MCF 10A (cell line): ENCODE results near the gene PNLIPRP1. TPM values are rescaled to one million over a fixed set of nuclear protein-coding genes. Genes with fewer than 3 reads are reported as not detected.

Source experiments
- BruUV-seq: library from RNA; stranded (reverse); fragments of 400-500 nt; replicated peaks from 2 replicates; lab custom pipeline; 2021; lab: Mats Ljungman, UMichigan
- CTCF ChIA-PET: fragments of 300-600 bp; sonication (Branson Sonifier 250); formaldehyde crosslinking; extraction: SDS; loops from one replicate; lab custom pipeline; 2021; ENCODE audit warnings: antibody characterized with exemption, inconsistent platforms; lab: Yijun Ruan, JAX
- POLR2A ChIA-PET: fragments of 300-600, 350-650 bp; sonication (Branson Sonifier 250); formaldehyde crosslinking; extraction: SDS; loops from one replicate; lab custom pipeline; 2020; ENCODE audit warnings: antibody characterized with exemption, inconsistent platforms; lab: Yijun Ruan, JAX
- DNase-seq: peaks from one replicate; pipeline ENCODE4 v3.0.0-alpha.2; 2018; ENCODE audit not compliant: unreplicated experiment
- H3K27ac Mint-ChIP-seq: one replicate; pipeline ENCODE4 v1.8.0; 2022; ENCODE audit warnings: mild to moderate bottlenecking, low read depth, mixed read lengths; ENCODE audit not compliant: unreplicated experiment
- H3K27me3 Mint-ChIP-seq: one replicate; pipeline ENCODE4 v1.8.0; 2022; ENCODE audit warnings: mixed read lengths; ENCODE audit not compliant: insufficient read depth, unreplicated experiment
- H3K36me3 Mint-ChIP-seq: one replicate; pipeline ENCODE4 v1.8.0; 2022; ENCODE audit warnings: mild to moderate bottlenecking, moderate library complexity, mixed read lengths; ENCODE audit not compliant: insufficient read depth, unreplicated experiment
- H3K4me1 Mint-ChIP-seq: one replicate; pipeline ENCODE4 v1.8.0; 2022; ENCODE audit warnings: mixed read lengths; ENCODE audit not compliant: insufficient read depth, unreplicated experiment
- H3K4me3 Mint-ChIP-seq: one replicate; pipeline ENCODE4 v1.8.0; 2022; ENCODE audit warnings: mild to moderate bottlenecking, moderate library complexity, mixed read lengths; ENCODE audit not compliant: unreplicated experiment
- H3K9me3 Mint-ChIP-seq: one replicate; pipeline ENCODE4 v1.8.0; 2022; ENCODE audit warnings: mixed read lengths; ENCODE audit not compliant: unreplicated experiment
- CTCF ChIP-seq: fragments of 200-600 bp; IDR thresholded peaks from one replicate; pipeline ENCODE4 v1.8.0; 2022; ENCODE audit warnings: antibody characterized with exemption, mild to moderate bottlenecking; ENCODE audit not compliant: unreplicated experiment
- intact Hi-C: fragments of 100-400 bp; cut with micrococcal nuclease; formaldehyde crosslinking; loops from 2 replicates; pipeline ENCODE4 v1.14.1; 2022
- total RNA-seq: library from RNA; stranded (reverse); gene quantifications from 2 replicates; pipeline ENCODE4 v1.2.3, GENCODE V29; 2022

The PNLIPRP1 gene
- total RNA-seq, 1 experiment from 2014 or later, result not detected

- ChIA-PET CTCF (interaction anchor here (0.6 to 1.0 kb wide), 4 partner anchors 8 to 1196 kb away, joined by 3 read pairs; partner anchors contain the start of gene PNLIPRP2), POLR2A (no interaction called here)
- Mint-ChIP-seq H3K4me1 (no peaks in the 10 kb centered on the region), H3K36me3 (no peaks in the 10 kb centered on the region), H3K27me3 (no peaks in the 10 kb centered on the region), H3K9me3 (no peaks in the 10 kb centered on the region), H3K27ac (no peak overlapping the region), H3K4me3 (no peak overlapping the region)
- no peak for TF ChIP-seq CTCF
- BruUV-seq, result no TSS peak
- intact Hi-C loops, result no loop called here
- DNase-seq, result no peak
These were observed 21.5 kb downstream of the PNLIPRP1 start for GRCh38 chr10:116612107-116612769.

- H3K9me3 Mint-ChIP-seq, result no peaks in the 10 kb centered on the region
- ChIA-PET POLR2A (no interaction called here), CTCF (interaction anchor here (0.6 kb wide), 1 partner anchor 787 kb away, joined by 3 read pairs; no protein-coding TSS in a partner anchor)
- TF ChIP-seq CTCF, result no peak
- H3K4me3 Mint-ChIP-seq, result no peak overlapping the region
- no peaks in the 10 kb centered on the region for H3K36me3 Mint-ChIP-seq
- no peaks in the 10 kb centered on the region for H3K4me1 Mint-ChIP-seq
- H3K27ac Mint-ChIP-seq, result no peak overlapping the region
- DNase-seq, result no peak
- intact Hi-C loops, result no loop called here
- BruUV-seq, result no TSS peak
- no peaks in the 10 kb centered on the region for H3K27me3 Mint-ChIP-seq
These were observed 22.7 kb downstream of the PNLIPRP1 start for GRCh38 chr10:116613471-116613870.

DNA sequence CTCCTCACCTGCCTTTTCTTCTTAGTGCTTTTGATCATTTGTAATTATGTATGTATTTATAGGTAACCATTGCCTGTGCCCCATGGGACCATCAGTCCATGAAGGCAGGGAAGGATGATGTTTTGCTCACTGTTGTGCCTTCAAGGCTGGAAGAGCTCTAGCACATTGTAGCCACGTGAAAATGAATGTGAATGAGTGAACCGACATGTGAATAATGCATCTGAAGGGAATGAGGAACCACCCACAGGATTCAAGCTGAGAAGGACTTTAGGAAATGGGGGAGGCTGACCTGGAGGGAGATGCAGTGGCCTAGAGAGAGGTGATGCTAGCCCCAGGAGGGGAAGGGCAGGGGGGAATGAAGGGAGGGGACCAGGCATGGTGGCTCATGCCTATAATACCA lies 24.0 kb downstream of the PNLIPRP1 start:
- intact Hi-C loops, result no loop called here
- H3K27me3 Mint-ChIP-seq, result no peaks in the 10 kb centered on the region
- no peaks in the 10 kb centered on the region for H3K4me1 Mint-ChIP-seq
- DNase-seq, result no peak
- CTCF ChIA-PET, result interaction anchor here (0.9 kb wide), 1 partner anchor 14 kb away, joined by 6 read pairs; no protein-coding TSS in a partner anchor
- POLR2A ChIA-PET, result interaction anchor here (0.6 kb wide), 1 partner anchor 16 kb away, joined by 3 read pairs; no protein-coding TSS in a partner anchor
- H3K27ac Mint-ChIP-seq, result no peak overlapping the region
- no peak for TF ChIP-seq CTCF
- H3K4me3 Mint-ChIP-seq, result no peak overlapping the region
- no TSS peak for BruUV-seq
- no peaks in the 10 kb centered on the region for H3K36me3 Mint-ChIP-seq
- H3K9me3 Mint-ChIP-seq, result no peaks in the 10 kb centered on the region

DNA sequence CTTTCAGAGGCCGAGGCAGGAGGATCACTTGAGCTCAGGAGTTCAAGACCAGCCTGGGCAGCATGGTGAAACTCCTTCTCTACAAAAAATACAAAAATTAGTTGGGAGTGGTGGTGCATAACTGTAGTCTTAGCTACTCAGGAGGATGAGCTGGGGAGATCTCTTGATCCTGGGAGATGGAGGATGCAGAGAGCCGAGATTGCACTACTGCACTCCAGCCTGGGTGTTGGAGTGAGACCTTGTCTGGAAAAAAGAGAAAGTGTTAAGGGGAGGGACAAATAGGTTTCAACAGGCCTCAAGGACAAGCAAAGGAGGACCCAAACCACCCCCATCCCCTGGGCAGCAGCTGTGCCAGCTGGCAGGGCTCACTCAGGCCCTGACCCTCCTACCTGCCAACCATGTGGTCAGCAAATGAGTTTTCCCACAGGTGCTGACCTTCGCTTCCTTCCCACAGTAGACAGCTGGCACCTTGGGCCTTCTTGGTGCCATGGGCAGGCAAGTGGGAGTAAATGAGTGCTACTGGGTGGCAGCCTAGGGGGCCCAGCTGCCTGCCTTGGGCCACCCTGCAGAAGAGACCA lies 24.5 kb downstream of the PNLIPRP1 start:
- Mint-ChIP-seq H3K9me3 (no peaks in the 10 kb centered on the region), H3K27ac (no peak overlapping the region), H3K36me3 (no peaks in the 10 kb centered on the region), H3K4me3 (no peak overlapping the region), H3K4me1 (no peaks in the 10 kb centered on the region), H3K27me3 (no peaks in the 10 kb centered on the region)
- BruUV-seq, result no TSS peak
- intact Hi-C loops, result no loop called here
- POLR2A ChIA-PET, result interaction anchor here (0.5 to 0.6 kb wide), 2 partner anchors 16 to 577 kb away, joined by 3 read pairs; no protein-coding TSS in a partner anchor
- no peak for DNase-seq
- CTCF ChIA-PET, result interaction anchor here (0.9 to 1.0 kb wide), 2 partner anchors 13 to 182 kb away, joined by 4 to 6 read pairs; no protein-coding TSS in a partner anchor
- TF ChIP-seq CTCF, result no peak
